OCI-LY7 (cell line): ENCODE data around the gene TRAPPC6A. TPM values are rescaled to one million over a fixed set of nuclear protein-coding genes. Genes with fewer than 3 reads are reported as not detected.
A peak's percentile ranks its signal among the peaks of the same experiment; 100 is the strongest.

Experiments
- BruUV-seq: library from RNA; stranded (reverse); fragments of 400-500 nt; replicated peaks from 2 replicates; lab custom pipeline; 2021; lab: Mats Ljungman, UMichigan
- CTCF ChIA-PET: fragments of 300-600 bp; sonication (Branson Sonifier 250); formaldehyde crosslinking; loops from one replicate; lab custom pipeline; 2022; ENCODE audit warnings: antibody characterized with exemption; ENCODE audit not compliant: unreplicated experiment; lab: Charles Lee
- POLR2A ChIA-PET: fragments of 300-600 bp; sonication (Branson Sonifier 250); formaldehyde crosslinking; loops from one replicate; lab custom pipeline; 2022; ENCODE audit warnings: antibody characterized with exemption; lab: Charles Lee
- DNase-seq: peaks from one replicate; pipeline ENCODE4 v3.0.0-alpha.2; 2015; ENCODE audit warnings: low spot score
- H2AFZ ChIP-seq: fragments of 200-600 bp; sonication (generic), shearing (Covaris generic); 2 replicates; pipeline ENCODE4 v1.6.1; 2014; ENCODE audit warnings: mild to moderate bottlenecking, antibody characterized with exemption, low read length, moderate library complexity
- H3K27ac ChIP-seq: fragments of 200-600 bp; sonication (generic); 2 replicates; pipeline ENCODE4 v1.5.1; 2014; ENCODE audit warnings: mixed run types, low read depth, mild to moderate bottlenecking, moderate library complexity, low read length, inconsistent platforms; ENCODE audit not compliant: poor library complexity, severe bottlenecking
- H3K36me3 ChIP-seq: fragments of 200-600 bp; sonication (generic); 2 replicates; pipeline ENCODE4 v1.6.1; 2014; ENCODE audit warnings: mild to moderate bottlenecking, antibody characterized with exemption, low read length, moderate library complexity, mixed read lengths; ENCODE audit not compliant: insufficient read depth
- H3K4me1 ChIP-seq: fragments of 200-600 bp; sonication (generic); 2 replicates; pipeline ENCODE4 v1.5.1; 2014; ENCODE audit warnings: mild to moderate bottlenecking, low read length; ENCODE audit not compliant: insufficient read depth, poor library complexity, severe bottlenecking
- H3K4me2 ChIP-seq: fragments of 200-600 bp; sonication (generic); 2 replicates; pipeline ENCODE4 v1.6.1; 2014; ENCODE audit warnings: mild to moderate bottlenecking, low read length
- H3K4me3 ChIP-seq: fragments of 200-600 bp; sonication (generic); 2 replicates; pipeline ENCODE4 v1.5.1; 2014; ENCODE audit warnings: mild to moderate bottlenecking, low read depth, low read length; ENCODE audit not compliant: poor library complexity, severe bottlenecking
- H3K79me2 ChIP-seq: fragments of 200-600 bp; sonication (generic); 2 replicates; pipeline ENCODE4 v1.6.1; 2016; ENCODE audit warnings: low read depth, mild to moderate bottlenecking, low read length, moderate library complexity, mixed read lengths; ENCODE audit not compliant: insufficient read depth
- H3K9me2 ChIP-seq: fragments of 200-600 bp; sonication (generic); 2 replicates; pipeline ENCODE4 v1.6.1; 2016; ENCODE audit warnings: mild to moderate bottlenecking, low read length, mixed read lengths; ENCODE audit not compliant: insufficient read depth
- H3K9me3 ChIP-seq: fragments of 200-600 bp; sonication (generic); 2 replicates; pipeline ENCODE4 v1.6.1; 2014; ENCODE audit warnings: mild to moderate bottlenecking, mixed run types, low read length, mixed read lengths
- H4K20me1 ChIP-seq: fragments of 200-600 bp; sonication (generic); 2 replicates; pipeline ENCODE4 v1.6.1; 2014; ENCODE audit warnings: mild to moderate bottlenecking, antibody characterized with exemption, low read length, moderate library complexity, mixed read lengths; ENCODE audit not compliant: insufficient read depth
- EZH2phosphoT487 ChIP-seq: fragments of 200-600 bp; sonication (generic); IDR thresholded peaks from 2 replicates; pipeline ENCODE4 v1.6.1; 2018; ENCODE audit warnings: low read depth, borderline replicate concordance, mild to moderate bottlenecking, mixed run types, antibody characterized with exemption, low read length, moderate library complexity, mixed read lengths
- intact Hi-C: fragments of 100-400 bp; cut with micrococcal nuclease; formaldehyde crosslinking; loops from one replicate; pipeline ENCODE4 v1.10.0; 2022; ENCODE audit not compliant: unreplicated experiment
- total RNA-seq, 2 experiments: library from RNA; depleted of rRNA in 1 of 2; stranded (reverse); fragments of >200 nt in 1 of 2; shearing (Covaris generic) in 1 of 2; gene quantifications; 2 replicates each; pipeline ENCODE4 v1.2.3, GENCODE V29; 2014 to 2022
- TF ChIP-seq, protein P1 (sequence below): fragments of 200-600 bp; sonication (generic); conservative IDR thresholded peaks from 2 replicates; pipeline ENCODE4 v1.5.1; 2014; ENCODE audit warnings: mild to moderate bottlenecking, antibody characterized with exemption, low read length, moderate library complexity, mixed read lengths

TRAPPC6A gene
- total RNA-seq, 2 experiments from 2014 or later: 55.6 to 70.9 TPM

- H3K9me2 ChIP-seq: no peaks in the 10 kb centered on the region
- no peaks in the 10 kb centered on the region for H3K79me2 ChIP-seq
- no peak overlapping the region for H3K4me3 ChIP-seq
- no peaks in the 10 kb centered on the region for H4K20me1 ChIP-seq
- no peak for DNase-seq
- H3K4me1 ChIP-seq: peaks cover 8% of the 10 kb centered on the region
- no peak overlapping the region for H3K4me2 ChIP-seq
- TF ChIP-seq EZH2phosphoT487: no peak
- TF ChIP-seq, protein P1, sequence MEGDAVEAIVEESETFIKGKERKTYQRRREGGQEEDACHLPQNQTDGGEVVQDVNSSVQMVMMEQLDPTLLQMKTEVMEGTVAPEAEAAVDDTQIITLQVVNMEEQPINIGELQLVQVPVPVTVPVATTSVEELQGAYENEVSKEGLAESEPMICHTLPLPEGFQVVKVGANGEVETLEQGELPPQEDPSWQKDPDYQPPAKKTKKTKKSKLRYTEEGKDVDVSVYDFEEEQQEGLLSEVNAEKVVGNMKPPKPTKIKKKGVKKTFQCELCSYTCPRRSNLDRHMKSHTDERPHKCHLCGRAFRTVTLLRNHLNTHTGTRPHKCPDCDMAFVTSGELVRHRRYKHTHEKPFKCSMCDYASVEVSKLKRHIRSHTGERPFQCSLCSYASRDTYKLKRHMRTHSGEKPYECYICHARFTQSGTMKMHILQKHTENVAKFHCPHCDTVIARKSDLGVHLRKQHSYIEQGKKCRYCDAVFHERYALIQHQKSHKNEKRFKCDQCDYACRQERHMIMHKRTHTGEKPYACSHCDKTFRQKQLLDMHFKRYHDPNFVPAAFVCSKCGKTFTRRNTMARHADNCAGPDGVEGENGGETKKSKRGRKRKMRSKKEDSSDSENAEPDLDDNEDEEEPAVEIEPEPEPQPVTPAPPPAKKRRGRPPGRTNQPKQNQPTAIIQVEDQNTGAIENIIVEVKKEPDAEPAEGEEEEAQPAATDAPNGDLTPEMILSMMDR: no peak
- no peak overlapping the region for H3K27ac ChIP-seq
- no TSS peak for BruUV-seq
- no peaks in the 10 kb centered on the region for H3K9me3 ChIP-seq
- intact Hi-C loops: no loop called here
- no peak overlapping the region for H2AFZ ChIP-seq
- POLR2A ChIA-PET: no interaction called here
- no peaks in the 10 kb centered on the region for H3K36me3 ChIP-seq
- CTCF ChIA-PET: no interaction called here
Observed at GRCh38 chr19:45191375-45191774, 13.3 kb upstream of the TRAPPC6A start.

DNA sequence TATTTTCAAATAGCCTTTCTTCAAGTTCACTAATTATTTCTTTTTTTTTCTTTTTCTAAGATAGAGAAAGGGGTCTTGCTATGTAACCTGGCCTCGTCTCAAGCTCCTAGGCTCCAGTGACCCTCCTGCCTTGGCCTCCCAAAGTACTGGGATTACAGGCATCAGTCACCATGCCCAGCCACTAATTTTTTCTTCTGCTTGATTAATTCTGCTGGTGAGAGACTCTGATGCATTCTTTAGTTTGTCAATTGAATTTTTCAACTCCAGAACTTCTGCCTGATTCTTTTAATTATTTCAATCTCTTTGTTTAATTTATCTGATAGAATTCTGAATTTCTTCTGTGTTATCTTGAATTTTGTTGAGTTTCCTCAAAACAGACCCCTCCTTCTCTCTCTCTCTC is 11.9 kb upstream of the TRAPPC6A start:
- no peak for DNase-seq
- no peaks in the 10 kb centered on the region for H3K79me2 ChIP-seq
- H3K4me1 ChIP-seq: peaks cover 8% of the 10 kb centered on the region
- intact Hi-C loops: loop anchor here (5.0 kb wide), 1 partner anchor 288 kb away; no protein-coding TSS in a partner anchor
- no peaks in the 10 kb centered on the region for H3K9me2 ChIP-seq
- CTCF ChIA-PET: no interaction called here
- no peaks in the 10 kb centered on the region for H4K20me1 ChIP-seq
- POLR2A ChIA-PET: no interaction called here
- no peaks in the 10 kb centered on the region for H3K9me3 ChIP-seq
- no TSS peak for BruUV-seq
- H3K36me3 ChIP-seq: no peaks in the 10 kb centered on the region
- no peak overlapping the region for H2AFZ ChIP-seq
- no peak for TF ChIP-seq EZH2phosphoT487
- TF ChIP-seq, protein P1: no peak
- no peak overlapping the region for H3K27ac ChIP-seq
- H3K4me2 ChIP-seq: no peak overlapping the region
- H3K4me3 ChIP-seq: no peak overlapping the region

DNA sequence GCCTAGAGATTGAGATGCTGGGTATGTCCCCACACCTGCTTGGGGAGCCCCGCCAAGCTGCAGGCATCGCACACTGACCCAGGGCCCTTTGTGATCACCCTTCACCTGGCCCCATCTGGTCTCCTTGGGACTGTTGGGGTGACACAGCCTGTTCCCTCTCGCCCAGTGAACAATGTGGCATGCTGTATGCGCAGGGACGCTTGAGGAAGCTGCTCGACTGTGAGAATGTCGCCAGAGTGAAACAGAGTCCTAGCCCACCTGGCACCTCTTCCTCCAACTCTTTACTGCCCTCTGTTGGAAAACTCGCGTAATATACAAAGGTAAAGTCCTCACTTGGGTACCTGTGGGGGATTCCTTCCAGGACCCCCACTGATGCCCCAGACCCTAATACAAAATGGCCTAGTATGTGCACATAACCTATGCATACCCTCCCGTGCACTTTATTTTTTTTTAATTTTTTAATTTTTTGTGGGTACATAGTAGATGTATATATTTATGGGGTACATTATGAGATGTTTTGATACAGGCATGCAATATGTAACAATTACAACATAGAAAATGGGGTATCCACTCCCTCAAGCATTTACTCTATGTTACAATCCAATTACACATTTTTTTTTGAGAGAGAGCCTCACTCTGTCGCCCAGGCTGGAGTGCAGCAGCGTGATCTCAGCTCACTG is 9.5 kb upstream of the TRAPPC6A start:
- BruUV-seq: no TSS peak
- ChIA-PET POLR2A (no interaction called here), CTCF (no interaction called here)
- DNase-seq: peak; percentile 83
- H2AFZ ChIP-seq: peak overlapping the region; percentile 10; the same call in 1 of the 2 replicates
- no peaks in the 10 kb centered on the region for H4K20me1 ChIP-seq
- H3K79me2 ChIP-seq: no peaks in the 10 kb centered on the region
- H3K4me3 ChIP-seq: no peak overlapping the region
- H3K4me2 ChIP-seq: peak overlapping the region; percentile 40; the same call in 1 of the 2 replicates
- no peaks in the 10 kb centered on the region for H3K36me3 ChIP-seq
- intact Hi-C loops: loop anchor here (2.0 to 5.0 kb wide), 2 partner anchors 151 to 285 kb away; no protein-coding TSS in a partner anchor
- H3K9me2 ChIP-seq: no peaks in the 10 kb centered on the region
- no peaks in the 10 kb centered on the region for H3K9me3 ChIP-seq
- H3K27ac ChIP-seq: no peak overlapping the region
- peaks cover 8% of the 10 kb centered on the region for H3K4me1 ChIP-seq
- TF ChIP-seq, protein P1: peak; percentile 87
- no peak for TF ChIP-seq EZH2phosphoT487
